ENCODE data around the gene NFU1.

GRCh38 chr2:69411120-69411519 lies 26.1 kb downstream of the NFU1 start:
- TF ChIP-seq CTCF (conservative IDR thresholded peaks at IDR 0.05 in 1 of 2, IDR thresholded peaks at IDR 0.05 in 1 of 2; ENCODE audit: extremely low read depth in 1 of 2, insufficient read depth in 1 of 2, low read depth in 1 of 2, low read length in 2 of 2) (no peak), EZH2 (IDR thresholded peaks at IDR 0.05; ENCODE audit: borderline replicate concordance, low read length) (no peak)
